ENCODE data around the gene CTDNEP1. TPM values are rescaled to one million over a fixed set of nuclear protein-coding genes. Genes with fewer than 3 reads are reported as not detected.

CTDNEP1 gene
- polyA plus RNA-seq, 2 of the 4 experiments (the other 2 are of a cell fraction) = 145 to 161 TPM

DNA sequence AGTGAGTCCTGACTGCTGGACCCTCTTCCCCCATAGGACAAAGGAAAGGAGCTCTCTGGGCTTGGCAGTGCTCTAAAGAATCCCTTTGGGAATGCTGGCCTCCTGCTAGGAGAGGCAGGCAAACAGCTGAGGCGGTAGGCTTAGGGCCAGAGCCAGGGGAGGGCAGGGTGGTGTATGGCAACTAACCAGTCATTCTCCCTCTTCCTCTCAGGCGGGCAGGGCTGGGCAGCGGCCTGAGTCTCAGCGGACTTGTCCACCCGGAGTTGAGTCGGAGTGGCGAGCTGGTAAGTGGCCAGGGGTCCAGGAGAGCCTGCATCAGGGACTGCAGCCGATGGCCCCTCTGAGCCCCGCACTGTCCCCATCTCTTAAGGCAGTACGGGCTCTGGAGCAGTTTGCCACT is 27.4 kb downstream of the CTDNEP1 start:
- POLR2A ChIA-PET = interaction anchor here (1.3 to 1.8 kb wide), 3 partner anchors 9 to 72 kb away, joined by 3 read pairs; partner anchors contain the start of gene DVL2
- TF ChIP-seq NFE2L2 (conservative IDR thresholded peaks at IDR 0.05; ENCODE audit: low read length) (no peak), FOSL2 (IDR thresholded peaks at IDR 0.05) (no peak), FOSL2 (CRISPR knock-in tag; IDR thresholded peaks at IDR 0.05) (no peak), EHMT2 (IDR thresholded peaks at IDR 0.05; ENCODE audit: low read depth) (no peak), MYC (IDR thresholded peaks at IDR 0.05; ENCODE audit: borderline replicate concordance, low read length) (no peak), BHLHE40 (IDR thresholded peaks at IDR 0.05; ENCODE audit: low read depth, low read length) (no peak), ZFP36 (IDR thresholded peaks at IDR 0.05; ENCODE audit: borderline replicate concordance, partially characterized antibody) (no peak), REST (IDR thresholded peaks at IDR 0.05) (no peak), ESRRA (IDR thresholded peaks at IDR 0.05; ENCODE audit: borderline replicate concordance, low read length) (no peak), CBX2 (IDR thresholded peaks at IDR 0.05; ENCODE audit: borderline replicate concordance, low read depth) (no peak), KDM1A (IDR thresholded peaks at IDR 0.05; ENCODE audit: low read depth) (no peak), RNF2 (IDR thresholded peaks at IDR 0.05; ENCODE audit: borderline replicate concordance, low read depth) (no peak), RARB (CRISPR knock-in tag; IDR thresholded peaks at IDR 0.05) (no peak), PHF8 (IDR thresholded peaks at IDR 0.05; ENCODE audit: borderline replicate concordance, low read depth) (no peak), JUNB (IDR thresholded peaks at IDR 0.05) (no peak), ZC3H11A (IDR thresholded peaks at IDR 0.05) (no peak), HOXB5 (CRISPR knock-in tag; IDR thresholded peaks at IDR 0.05) (no peak), FOSB (CRISPR knock-in tag; IDR thresholded peaks at IDR 0.05) (no peak), BCL3 (IDR thresholded peaks at IDR 0.05) (no peak), NPAS2 (CRISPR knock-in tag; IDR thresholded peaks at IDR 0.05; ENCODE audit: borderline replicate concordance) (no peak), MAZ (IDR thresholded peaks at IDR 0.05; ENCODE audit: borderline replicate concordance, low read depth, low read length) (no peak)
- H3K4me3 ChIP-seq = no peak overlapping the region
- ATAC-seq (no peak), FAIRE-seq (no peak), DNase-seq (ENCODE audit: low read depth in 1 of 2, low spot score in 1 of 2) (no peak)
- no peak overlapping the region for H3K27ac ChIP-seq
- no peak overlapping the region for H3K4me2 ChIP-seq
- 93% methylated on average over 10 of the region's 10 CpGs for WGBS (ENCODE audit: missing lambda C conversion rate)
- H3K9me3 ChIP-seq = no peaks in the 10 kb centered on the region
- H3K4me1 ChIP-seq = peaks cover 27% of the 10 kb centered on the region
- CTCF ChIA-PET = interaction anchor here (2.3 to 10.0 kb wide), 4 partner anchors 10 to 72 kb away, joined by 6 to 169 read pairs (median 44); partner anchors contain the start of genes DVL2, GABARAP and PHF23

DNA sequence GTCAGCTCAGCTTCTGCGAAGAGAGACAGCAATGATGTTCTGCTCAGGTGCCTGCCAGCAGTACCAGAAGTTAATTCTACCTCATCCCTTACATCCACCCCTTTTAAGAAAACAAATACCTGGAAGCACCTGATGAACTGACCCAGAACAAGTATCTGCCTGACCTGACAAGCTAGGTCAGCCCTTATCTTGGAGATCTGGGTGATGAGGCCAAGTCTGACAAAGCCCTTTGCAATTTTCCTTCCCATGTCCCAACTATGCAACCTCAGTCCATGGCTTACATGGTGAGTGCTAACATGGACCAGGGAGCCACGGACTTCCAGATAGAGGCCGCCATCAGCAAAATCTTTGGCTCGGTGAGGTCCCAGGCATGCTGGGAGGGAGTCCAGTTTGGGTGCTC is 28.2 kb downstream of the CTDNEP1 start:
- WGBS (ENCODE audit: missing lambda C conversion rate) = 93% methylated on average over 4 of the region's 4 CpGs
- FAIRE-seq (no peak), ATAC-seq (no peak), DNase-seq (ENCODE audit: low read depth in 1 of 2, low spot score in 1 of 2) (no peak)
- POLR2A ChIA-PET = interaction anchor here (0.8 to 1.8 kb wide), 4 partner anchors 8 to 73 kb away, joined by 3 read pairs; partner anchors contain the start of genes DVL2 and PHF23
- Histone ChIP-seq H3K4me2 (no peak overlapping the region), H3K9me3 (no peaks in the 10 kb centered on the region), H3K27ac (no peak overlapping the region), H3K4me3 (no peak overlapping the region), H3K4me1 (peaks cover 26% of the 10 kb centered on the region)
- CTCF ChIA-PET = interaction anchor here (0.6 to 10.0 kb wide), 7 partner anchors 9 to 178 kb away, joined by 3 to 169 read pairs (median 8); partner anchors contain the start of genes DVL2, GABARAP and PHF23
- TF ChIP-seq NPAS2 (CRISPR knock-in tag; IDR thresholded peaks at IDR 0.05; ENCODE audit: borderline replicate concordance) (no peak), KDM1A (IDR thresholded peaks at IDR 0.05; ENCODE audit: low read depth) (no peak), RCOR1 (IDR thresholded peaks at IDR 0.05; ENCODE audit: low read depth, low read length) (no peak), CHD4 (IDR thresholded peaks at IDR 0.05; ENCODE audit: borderline replicate concordance) (no peak), E2F6 (IDR thresholded peaks at IDR 0.05; ENCODE audit: borderline replicate concordance, low read depth) (no peak), POLR2A (IDR thresholded peaks at IDR 0.05; ENCODE audit: low read length) (no peak), HEYL (CRISPR knock-in tag; IDR thresholded peaks at IDR 0.05) (no peak)
